ENCODE measurements around the gene PTPRG. TPM values are rescaled to one million over a fixed set of nuclear protein-coding genes. Genes with fewer than 3 reads are reported as not detected.

Gene PTPRG
- total RNA-seq, 1 donor from 2014 or later: 44.3 TPM

DNA sequence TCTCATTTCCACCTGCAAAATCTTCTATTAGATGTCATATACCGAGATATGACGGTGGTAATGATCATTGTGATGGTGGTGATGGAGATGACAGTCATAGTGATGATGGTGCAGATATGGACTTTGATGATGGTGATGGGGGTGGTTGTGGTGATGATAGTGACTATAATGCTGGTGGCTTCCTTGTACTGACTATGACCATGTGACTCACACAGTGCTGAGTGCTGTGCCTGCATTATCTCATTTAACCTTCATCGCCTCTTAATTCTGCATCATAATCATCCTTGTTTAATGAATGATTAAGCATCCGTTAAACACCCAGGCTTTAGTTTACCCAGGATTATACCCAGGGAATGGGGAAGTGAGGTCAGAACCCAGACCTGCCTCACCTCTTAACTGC is 480.3 kb downstream of the PTPRG start:
- no peaks in the 10 kb centered on the region for H3K9me3 Mint-ChIP-seq (ENCODE audit: low read depth)
- DNase-seq (ENCODE audit: low spot score, unreplicated experiment): no peak
- no peak overlapping the region for H3K27ac Mint-ChIP-seq
- TF ChIP-seq CTCF (IDR thresholded peaks at IDR 0.05; ENCODE audit: unreplicated experiment): no peak
- H3K36me3 Mint-ChIP-seq (ENCODE audit: insufficient read depth): no peaks in the 10 kb centered on the region
- H3K27me3 Mint-ChIP-seq: no peaks in the 10 kb centered on the region
- H3K4me1 Mint-ChIP-seq (ENCODE audit: low read depth): no peaks in the 10 kb centered on the region
- H3K4me3 Mint-ChIP-seq (ENCODE audit: low read depth): no peak overlapping the region

DNA sequence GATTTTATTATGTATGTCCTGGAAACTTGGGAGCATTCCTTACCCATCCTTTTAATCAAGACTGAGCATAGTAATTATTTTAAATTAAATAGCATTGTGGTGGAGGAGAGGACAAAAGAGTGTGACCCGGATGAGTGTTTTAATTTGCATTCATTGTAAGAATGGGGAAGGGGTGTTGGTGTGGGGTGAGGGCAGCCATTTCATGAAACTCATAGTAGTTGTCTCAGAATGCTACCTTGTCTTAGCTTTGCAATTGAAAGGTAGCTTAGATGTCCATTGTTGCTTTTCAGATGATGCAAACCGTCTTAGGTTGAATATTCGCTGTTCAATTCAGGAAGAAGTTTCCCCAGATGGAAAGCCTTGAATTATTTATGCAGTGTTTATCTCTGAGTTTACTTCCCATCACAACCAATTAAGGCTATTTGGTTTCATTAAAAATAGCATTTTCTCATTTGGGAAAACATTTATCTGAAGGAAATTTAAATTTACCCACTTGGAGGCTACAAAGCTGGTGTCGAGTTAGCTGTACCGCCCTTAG is 483.6 kb downstream of the PTPRG start:
- DNase-seq (ENCODE audit: low spot score, unreplicated experiment): no peak

DNA sequence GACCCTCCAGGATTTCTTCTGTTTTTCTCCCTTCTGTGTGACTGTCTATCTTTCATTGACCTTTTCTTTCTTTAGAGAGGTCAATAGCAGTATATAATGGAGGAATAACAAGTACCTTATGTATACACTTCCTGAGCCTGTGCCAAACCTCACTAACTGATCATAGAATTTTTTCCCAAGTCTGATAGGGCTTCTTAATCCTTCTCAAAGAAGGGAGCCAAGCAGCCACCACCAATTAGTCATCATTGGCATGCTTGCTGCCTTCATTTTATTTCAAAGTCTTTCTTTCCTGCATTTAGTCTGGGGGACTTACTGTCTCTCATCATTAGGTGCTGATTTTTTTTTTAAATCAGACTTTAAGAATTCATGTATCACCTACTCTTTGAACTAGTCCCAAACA is 485.0 kb downstream of the PTPRG start:
- H3K4me3 Mint-ChIP-seq (ENCODE audit: low read depth): no peak overlapping the region
- no peaks in the 10 kb centered on the region for H3K36me3 Mint-ChIP-seq (ENCODE audit: insufficient read depth)
- no peak for DNase-seq (ENCODE audit: low spot score, unreplicated experiment)
- no peaks in the 10 kb centered on the region for H3K9me3 Mint-ChIP-seq (ENCODE audit: low read depth)
- H3K4me1 Mint-ChIP-seq (ENCODE audit: low read depth): no peaks in the 10 kb centered on the region
- no peak for TF ChIP-seq CTCF (IDR thresholded peaks at IDR 0.05; ENCODE audit: unreplicated experiment)
- no peak overlapping the region for H3K27ac Mint-ChIP-seq
- no peaks in the 10 kb centered on the region for H3K27me3 Mint-ChIP-seq

More for the DNA sequence above, 483.6 kb downstream of the PTPRG start:
- H3K27ac Mint-ChIP-seq: no peak overlapping the region
- H3K36me3 Mint-ChIP-seq (ENCODE audit: insufficient read depth): no peaks in the 10 kb centered on the region
- H3K4me1 Mint-ChIP-seq (ENCODE audit: low read depth): no peaks in the 10 kb centered on the region
- no peaks in the 10 kb centered on the region for H3K27me3 Mint-ChIP-seq
- no peak overlapping the region for H3K4me3 Mint-ChIP-seq (ENCODE audit: low read depth)
- TF ChIP-seq CTCF (IDR thresholded peaks at IDR 0.05; ENCODE audit: unreplicated experiment): no peak
- no peaks in the 10 kb centered on the region for H3K9me3 Mint-ChIP-seq (ENCODE audit: low read depth)

DNA sequence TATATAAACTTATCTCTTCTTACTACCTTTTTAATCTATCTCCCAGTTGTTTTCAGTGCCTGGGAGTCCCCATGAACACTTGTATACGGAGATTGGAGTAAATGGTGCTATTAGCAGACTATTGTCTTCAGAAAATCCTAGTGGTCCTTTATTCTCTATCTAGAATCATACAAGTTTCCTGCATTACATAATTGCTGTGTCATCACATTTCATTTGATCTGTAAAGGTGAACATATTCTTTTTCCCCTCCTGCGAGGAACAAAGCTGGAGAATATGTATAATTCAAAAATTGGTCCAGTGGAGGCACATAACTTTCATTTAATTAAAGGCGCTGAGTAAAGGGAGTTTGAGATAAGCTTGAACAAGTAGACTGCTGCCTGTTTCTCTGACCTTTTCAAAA is 487.2 kb downstream of the PTPRG start:
- Mint-ChIP-seq H3K27ac (no peak overlapping the region), H3K36me3 (ENCODE audit: insufficient read depth) (no peaks in the 10 kb centered on the region), H3K4me1 (ENCODE audit: low read depth) (peaks cover 5% of the 10 kb centered on the region), H3K27me3 (no peaks in the 10 kb centered on the region), H3K9me3 (ENCODE audit: low read depth) (no peaks in the 10 kb centered on the region), H3K4me3 (ENCODE audit: low read depth) (no peak overlapping the region)
- no peak for TF ChIP-seq CTCF (IDR thresholded peaks at IDR 0.05; ENCODE audit: unreplicated experiment)
- no peak for DNase-seq (ENCODE audit: low spot score, unreplicated experiment)

GRCh38 chr3:62049033-62049432 is 487.7 kb downstream of the PTPRG start:
- Mint-ChIP-seq H3K4me1 (ENCODE audit: low read depth) (peaks cover 6% of the 10 kb centered on the region), H3K36me3 (ENCODE audit: insufficient read depth) (no peaks in the 10 kb centered on the region), H3K27me3 (no peaks in the 10 kb centered on the region), H3K9me3 (ENCODE audit: low read depth) (no peaks in the 10 kb centered on the region), H3K27ac (no peak overlapping the region), H3K4me3 (ENCODE audit: low read depth) (no peak overlapping the region)
- DNase-seq (ENCODE audit: low spot score, unreplicated experiment): no peak
- no peak for TF ChIP-seq CTCF (IDR thresholded peaks at IDR 0.05; ENCODE audit: unreplicated experiment)
